CD1c-positive myeloid dendritic cell (primary cell): ENCODE results near the gene RBPMS2.
"Not testable (repeated sequence)": the region's sequence is repeated elsewhere in the genome, so short reads cannot be mapped to it uniquely, and the experiment has no call there.

Experiments used
- DNase-seq: peaks from one replicate; pipeline ENCODE4 v3.0.0-alpha.2; 2016; ENCODE audit errors: extremely low spot score

RBPMS2 gene

DNA sequence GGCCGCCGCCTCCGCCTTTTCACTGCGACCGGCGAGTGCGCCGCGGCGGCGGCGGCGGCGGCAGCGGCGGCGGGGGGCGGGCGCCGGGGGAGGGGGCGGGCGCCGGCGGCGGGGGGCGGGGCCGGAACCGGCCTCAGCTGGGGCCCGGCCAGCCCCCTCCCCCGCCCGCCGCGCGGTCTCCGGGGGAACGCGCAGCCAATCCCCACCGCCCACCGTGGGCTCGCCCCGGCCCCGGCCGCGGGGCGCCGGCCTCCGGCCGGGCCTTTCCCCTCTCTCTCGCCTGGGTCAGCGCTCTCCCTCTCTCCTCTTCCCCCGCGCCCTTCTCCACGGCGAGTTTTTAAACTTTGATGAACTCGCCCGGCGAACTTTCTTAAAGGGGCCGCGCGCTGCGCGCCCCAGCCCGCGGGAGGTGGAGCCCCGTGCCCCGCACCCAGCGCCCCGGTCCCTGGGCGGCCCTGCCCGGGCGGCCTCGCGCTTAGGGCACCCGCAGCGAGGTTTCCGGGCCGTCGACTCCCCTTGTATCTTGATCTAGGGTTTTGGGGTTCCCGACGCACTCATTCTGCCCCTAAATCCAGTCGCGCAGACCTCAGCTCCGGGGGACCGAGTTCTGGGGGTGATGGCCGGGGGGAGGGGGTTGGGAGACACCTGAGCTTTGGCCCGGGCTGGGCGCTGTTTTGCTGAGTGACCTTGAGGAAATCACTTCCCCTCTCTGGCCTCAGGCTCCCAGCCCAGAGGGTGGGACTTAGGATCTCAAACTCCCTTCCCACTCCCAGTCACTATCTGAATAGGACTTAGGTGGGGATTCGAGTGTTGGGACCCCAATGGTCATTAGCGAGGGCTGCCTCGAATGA, at the start of gene RBPMS2:
Gene RBPMS2, minus strand, starts transcription at position 39 of the 851 bp plus-strand sequence. CDS start 270 bp downstream, outside the sequence.
- DNase-seq = peak; percentile 5

DNA sequence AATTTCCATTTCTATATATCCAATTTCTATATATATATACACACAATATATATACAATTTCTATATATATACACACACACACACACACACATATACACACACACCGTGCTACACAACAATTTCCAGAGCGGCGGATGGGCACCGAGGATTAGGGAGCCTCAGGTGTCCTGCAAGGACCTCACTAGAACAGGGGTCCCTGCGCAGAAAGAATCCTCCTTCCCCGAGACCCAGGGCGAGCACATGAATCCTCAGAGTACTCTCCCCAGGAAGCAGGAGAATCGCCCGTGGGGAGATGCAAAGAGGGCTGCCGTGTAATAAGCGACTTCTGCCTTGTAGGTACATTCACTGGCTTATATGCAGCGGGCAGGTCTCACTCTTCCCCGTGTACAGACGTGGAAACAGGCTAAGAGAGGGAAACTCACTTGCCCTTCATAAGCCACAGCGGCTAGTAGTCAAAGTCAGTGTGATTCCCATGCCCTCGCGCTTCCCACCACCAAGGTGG, 49.6 kb upstream of the RBPMS2 start:
- no peak for DNase-seq

DNA sequence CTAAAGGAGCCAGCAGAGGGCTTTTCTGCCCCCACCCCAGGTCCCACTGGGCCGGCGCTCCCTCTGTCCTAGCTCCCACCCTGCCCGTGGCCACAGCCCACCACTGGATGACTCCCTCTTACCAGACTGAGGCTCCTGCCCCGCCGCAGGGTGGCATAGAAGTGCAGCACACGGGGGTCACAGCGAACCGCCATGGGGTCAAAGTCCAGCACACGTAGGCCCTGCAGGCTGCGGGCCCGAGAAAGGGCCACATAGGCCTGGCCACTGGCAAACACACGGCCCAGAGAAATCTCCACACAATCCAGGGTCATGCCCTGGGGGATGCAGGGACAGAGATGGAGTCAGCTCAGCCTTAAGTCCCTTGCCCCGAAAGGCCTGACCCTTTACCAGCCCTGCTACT, 41.1 kb upstream of the RBPMS2 start:
- no peak for DNase-seq

DNA sequence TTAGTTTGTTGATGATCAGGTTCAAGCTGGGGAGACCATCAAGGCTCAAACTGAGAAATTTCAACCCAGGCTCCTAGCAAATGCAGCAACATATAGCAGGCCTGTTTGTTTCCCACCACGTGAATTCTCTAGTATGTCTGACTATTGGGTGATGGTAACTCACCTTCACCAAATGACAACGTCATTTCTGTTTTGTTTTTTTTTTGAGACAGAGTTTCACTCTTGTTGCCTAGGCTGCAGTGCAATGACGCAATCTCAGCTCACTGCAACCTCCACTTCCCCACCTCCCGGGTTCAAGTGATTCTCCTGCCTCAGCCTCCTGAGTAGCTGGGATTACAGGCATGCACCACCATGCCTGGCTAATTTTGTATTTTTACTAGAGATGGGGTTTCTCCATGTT, 39.6 kb upstream of the RBPMS2 start:
- DNase-seq = peak; percentile 31

DNA sequence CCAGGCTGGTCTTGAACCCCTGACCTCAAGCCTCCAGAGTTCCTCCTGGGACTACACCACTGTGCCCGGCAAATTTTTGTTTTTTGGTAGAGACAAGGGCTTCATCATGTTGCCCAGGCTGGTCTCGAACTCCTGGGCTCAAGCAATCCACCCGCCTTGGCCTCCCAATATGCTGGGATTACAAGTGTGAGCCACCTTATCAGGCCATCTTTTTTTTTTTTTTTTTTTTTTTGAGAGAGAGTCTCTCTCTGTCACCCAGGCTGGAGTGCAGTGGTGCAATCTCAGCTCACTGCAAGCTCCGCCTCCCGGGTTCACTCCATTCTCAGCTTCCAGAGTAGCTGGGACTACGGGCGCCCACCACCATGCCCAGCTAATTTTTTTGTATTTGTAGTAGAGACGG, 38.9 kb upstream of the RBPMS2 start:
- not testable (repeated sequence) for DNase-seq

DNA sequence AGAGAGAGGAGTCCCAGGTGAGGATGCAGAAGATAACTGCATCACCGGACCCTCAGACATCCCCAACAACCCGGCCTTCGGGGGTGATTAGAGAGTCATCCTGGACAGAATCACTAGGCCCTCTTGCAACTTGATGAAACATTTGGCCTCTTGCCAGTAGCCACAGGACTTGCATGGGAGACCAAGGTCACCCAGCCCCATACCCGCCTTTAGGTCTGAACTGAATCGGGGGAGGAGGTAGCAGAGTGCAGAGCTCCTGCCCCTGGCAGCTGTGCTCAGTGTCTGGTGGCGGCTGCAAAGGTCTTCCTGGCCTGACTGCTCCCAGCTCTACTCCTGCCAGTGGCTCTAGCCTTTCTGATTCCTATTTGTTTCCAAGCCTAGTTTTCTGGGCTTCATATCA, 37.7 kb upstream of the RBPMS2 start:
- no peak for DNase-seq

DNA sequence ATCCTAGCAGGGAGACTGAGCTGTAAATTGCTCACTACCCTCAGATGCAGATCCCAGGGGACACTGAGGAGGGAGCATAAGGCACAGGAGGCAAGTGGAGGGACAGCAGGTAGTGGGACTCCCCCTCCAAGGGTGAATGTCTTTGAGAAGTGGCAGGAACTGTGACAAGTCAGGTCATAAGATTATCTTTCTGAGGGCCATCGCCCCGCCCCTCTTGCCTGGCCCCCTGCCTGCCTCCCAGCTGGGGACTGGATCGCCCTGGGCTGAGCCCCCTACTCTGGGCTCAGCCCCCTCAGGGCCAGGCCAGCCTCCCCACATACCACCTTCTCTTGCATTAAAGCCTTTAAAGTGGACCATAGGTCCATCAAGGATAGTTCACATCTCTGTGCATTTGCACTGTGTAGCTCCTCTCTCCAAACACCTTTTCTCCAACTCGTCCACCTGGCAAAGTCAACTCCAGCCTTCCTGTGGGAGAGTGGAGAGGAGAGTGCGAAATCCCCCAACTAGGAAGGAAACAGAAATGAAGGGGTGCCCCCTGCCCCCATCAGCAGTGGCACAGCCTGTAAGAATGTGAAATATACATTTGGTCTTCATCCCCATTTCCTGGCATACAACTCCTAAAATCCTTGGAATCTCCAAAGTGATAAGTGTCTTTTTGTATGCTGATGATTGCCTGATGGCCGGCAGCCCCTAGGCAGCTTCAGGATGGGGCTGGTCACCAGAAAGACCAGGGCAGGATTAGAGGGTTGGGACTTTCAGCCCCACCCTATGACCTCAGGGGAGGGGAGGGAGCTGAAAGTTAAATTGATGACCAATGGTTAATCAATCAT, 35.3 kb upstream of the RBPMS2 start:
- DNase-seq = no peak

DNA sequence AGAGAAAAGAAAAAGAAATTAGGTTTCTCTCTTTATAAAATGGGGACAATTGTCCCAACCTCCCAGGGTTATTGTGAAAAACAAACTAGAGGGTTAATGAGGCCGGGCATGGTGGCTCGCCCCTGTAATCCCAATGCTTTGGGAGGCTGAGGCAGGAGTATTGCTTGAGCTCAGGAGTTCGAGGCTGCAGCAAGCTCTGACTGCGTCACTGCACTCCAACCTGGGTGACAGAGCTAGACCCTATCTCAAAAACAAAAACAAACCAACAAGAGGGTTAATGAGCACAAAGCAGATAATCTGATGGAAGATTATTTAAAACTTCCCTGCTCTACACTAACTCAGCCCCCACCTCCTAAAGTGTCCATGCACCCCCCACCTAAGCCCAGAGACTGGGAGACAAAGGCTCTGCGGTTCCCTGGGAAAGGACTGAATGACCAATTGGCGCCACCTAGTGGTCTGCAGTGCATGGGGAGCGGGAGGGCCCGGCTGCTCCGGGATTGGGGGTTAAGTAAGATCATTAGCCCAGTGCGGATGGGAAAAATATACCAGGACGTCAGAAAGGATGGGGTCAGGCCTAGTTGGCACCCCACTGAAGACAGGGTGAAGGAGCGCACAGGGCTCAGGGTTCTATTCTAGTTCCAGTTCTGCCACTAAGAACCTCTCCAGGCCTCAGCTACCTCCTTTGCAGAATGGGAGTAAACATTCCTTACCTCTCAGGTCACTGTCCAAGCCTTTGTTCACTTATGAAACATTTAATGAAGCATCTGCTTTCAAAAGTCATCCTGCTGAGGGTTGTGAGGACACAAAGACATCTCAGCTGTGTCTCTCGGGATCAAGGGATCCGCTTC, 34.5 kb upstream of the RBPMS2 start:
- DNase-seq = peak; percentile 77

DNA sequence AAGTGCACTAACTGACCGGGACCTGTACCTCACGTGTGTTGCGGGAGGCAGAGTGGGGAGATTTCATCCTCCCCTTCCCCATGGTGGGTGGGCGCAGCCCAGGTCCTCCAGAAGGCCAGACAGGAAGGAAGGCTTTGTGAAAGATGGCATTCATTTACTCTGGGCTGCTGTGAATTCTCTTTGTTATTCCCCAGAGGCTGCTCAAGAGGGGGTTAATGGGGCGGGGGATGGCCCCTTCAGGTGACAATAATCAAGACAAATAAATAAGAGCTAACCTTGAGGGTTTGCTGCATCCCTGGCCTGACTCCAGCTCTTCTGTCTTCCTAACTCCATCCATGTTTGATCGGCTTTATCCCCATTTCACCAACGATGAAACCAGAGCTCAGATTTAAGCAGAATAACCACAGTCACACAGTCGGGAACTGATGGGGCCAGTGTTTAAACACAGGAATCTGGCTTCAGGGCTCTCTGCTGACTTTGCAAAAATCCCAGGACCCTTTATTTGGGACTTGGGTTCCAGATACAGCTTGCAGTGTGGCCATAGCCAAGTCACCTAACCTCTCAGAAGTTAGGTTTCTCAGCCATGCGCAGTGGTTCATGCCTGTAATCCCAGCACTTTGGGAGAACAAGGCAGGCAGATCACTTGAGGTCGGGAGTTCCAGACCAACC, 33.5 kb upstream of the RBPMS2 start:
- DNase-seq = no peak

DNA sequence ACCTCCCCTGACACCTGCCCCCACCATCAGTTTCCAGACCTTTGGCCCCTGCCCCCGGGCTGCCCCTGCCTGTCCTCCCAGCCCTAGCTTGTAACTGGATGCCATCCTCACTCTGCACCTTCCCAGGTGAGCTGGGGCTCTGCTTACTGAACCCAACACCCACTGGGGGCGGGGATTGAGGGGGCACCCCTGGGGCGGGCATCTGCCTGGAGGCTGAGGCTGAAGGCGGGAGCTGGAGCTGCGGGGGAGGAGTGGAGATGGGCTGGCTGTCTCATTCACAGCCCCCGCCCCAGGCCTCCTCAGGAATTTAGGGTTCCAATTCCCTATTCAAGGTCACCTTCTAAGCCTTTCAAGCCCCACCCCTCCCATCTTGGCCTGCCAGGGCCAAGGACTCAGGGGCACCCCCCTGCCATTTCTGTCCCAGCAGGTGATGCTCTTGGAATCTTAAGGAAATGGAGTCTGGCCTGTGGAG, 32.4 kb upstream of the RBPMS2 start:
- DNase-seq = no peak

DNA sequence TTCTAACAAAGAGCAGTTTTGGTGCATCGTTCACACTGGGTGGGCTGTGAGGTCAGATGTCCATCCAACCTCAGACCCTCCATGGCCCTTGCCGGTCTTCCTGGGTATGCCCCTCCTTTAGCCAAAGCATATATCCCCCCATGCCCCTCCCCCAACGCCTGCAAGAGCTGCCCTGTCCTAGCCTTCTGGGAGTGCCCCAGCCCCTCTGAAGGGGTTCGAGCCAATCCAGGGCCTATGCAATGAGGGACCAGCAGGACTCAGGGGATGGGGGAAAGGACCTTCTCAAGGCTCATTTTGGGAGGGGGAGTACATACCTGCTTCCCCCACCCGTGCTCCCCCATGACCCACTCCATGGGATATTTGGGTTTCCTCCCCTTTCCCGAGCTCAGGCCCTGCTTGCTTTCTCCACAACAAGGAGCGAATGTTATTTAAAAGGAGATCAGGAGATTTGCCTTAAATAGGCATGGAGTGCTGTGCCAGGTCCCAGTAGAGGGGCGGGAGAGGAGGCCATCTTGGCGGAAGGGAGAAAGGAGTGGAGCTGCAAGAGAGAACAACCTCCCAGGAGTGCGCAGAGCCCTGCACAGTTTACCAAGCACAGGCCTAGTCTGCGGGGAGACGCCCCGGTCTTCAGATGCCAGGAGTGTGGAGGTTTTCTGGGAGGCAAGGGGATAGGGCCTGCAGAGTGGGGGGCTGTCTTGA, 31.8 kb upstream of the RBPMS2 start:
- no peak for DNase-seq

DNA sequence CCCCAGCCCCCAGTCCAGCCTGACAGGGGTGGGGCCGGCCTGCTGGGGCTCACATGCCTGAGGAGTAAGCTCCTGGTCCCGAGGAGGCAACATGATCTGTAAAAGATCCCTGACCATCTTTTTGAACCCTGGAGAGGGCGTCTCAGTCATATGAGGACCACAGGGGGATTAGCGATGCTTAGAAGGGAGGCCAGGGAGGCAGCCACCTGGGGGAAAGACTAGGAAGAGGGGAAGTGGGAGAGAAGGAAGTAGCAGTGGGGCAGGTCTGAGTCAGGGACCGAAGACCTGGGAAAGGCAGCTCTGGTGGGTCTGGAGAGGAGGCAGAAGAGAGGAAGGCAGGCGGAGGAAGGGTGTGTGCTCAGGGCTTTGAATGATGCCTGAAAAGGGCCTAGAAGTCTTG, 31.1 kb upstream of the RBPMS2 start:
- DNase-seq = no peak

DNA sequence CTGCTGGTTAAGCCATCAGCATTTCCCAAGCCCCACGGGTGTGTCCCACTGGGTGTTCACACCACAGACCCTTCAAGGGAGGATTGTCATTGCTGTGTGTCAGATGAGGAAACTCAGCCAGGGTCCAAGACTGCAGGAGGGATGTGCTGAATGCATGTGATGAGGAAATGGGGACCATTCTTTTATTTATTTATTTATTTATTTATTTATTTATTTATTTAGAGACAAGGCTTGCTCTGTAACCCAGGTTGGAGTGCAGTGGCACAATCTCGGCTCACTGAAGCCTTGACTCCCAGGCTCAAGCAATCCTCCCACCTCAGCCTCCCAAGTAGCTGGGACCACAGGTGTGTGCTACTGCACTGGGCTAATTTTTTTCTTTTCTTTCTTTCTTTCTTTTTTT, 29.2 kb upstream of the RBPMS2 start:
- DNase-seq = no peak

DNA sequence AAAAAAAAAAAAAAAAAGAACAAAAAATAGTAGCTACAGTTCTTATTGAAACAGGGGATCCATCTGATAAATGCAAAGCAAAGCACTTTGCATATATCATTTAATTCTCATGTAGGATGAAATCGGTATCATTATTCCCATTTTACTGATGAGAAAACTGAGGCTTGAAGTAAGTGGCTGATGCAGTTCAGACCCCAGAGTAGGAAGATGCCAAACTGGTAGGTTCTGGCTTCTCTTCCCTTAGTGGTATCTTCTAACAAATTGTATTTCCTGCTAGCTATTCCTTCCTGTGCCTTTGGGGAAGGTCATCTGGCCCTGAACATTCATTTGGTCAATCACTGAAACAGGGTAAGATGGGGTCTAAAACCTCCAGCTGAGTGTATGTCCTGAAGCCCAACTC, 28.1 kb upstream of the RBPMS2 start:
- DNase-seq = no peak

DNA sequence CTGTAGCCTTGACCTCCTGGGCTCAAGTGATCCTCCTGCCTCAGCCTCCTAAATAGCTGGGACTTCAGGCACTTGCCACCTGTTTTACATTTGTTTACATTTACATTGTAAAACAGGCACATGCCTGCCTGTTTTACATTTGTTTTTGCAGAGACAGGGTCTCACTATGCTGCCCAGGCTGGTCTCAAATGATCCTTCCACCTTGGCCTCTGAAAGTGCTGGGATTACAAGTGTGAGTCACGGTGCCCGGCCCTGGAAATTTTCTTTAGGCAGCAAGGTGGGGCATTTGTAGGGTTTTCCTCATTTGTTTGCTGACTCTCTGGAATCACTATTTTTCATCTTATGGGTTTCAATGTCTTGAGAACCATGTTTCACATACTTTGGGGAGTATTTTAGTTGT, 25.1 kb upstream of the RBPMS2 start:
- no peak for DNase-seq

DNA sequence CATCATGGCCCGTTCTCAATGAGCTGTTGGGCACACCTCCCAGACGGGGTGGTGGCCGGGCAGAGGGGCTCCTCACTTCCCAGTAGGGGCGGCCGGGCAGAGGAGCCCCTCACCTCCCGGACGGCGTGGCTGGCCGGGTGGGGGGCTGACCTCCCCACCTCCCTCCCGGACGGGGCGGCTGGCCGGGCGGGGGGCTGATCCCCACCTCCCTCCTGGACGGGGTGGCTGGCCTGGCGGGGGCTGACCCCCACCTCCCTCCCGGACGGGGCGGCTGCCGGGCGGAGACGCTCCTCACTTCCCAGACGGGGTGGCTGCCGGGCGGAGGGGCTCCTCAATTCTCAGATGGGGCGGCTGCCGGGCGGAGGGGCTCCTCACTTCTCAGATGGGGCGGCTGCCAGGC, 23.5 kb upstream of the RBPMS2 start:
- not testable (repeated sequence) for DNase-seq

DNA sequence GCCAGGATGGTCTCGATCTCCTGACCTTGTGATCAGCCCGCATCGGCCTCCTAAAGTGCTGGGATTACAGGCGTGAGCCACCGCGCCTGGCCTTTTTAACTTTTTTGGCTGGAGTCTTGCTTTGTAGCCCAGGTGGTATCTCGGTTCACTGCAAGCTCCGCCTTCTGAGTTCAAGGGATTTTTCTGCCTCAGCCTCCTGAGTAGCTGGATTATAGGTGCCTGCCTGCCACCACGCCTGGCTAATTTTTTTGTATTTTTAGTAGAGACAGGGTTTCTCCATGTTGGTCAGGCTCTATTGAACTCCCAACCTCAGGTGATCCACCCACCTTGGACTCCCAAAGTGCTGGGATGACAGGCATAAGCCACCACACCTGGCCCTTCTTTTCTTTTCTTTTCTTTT, 20.5 kb upstream of the RBPMS2 start:
- not testable (repeated sequence) for DNase-seq

DNA sequence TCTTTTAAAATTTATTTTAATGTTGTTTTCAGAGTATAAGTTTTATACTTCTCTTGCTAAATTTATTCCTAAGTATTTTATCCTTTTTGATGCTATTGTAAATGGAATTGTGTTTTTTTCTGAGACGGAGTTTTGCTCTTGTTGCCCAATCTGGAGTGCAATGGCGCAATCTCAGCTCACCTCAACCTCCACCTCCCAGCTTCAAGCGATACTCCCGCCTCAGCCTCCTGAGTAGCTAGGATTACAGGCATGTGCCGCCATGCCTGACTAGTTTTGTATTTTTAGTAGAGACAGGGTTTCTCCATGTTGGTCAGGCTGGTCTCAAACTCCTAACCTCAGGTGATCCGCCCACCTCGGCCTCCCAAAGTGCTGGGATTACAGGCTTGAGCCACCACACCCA, 19.9 kb upstream of the RBPMS2 start:
- not testable (repeated sequence) for DNase-seq

DNA sequence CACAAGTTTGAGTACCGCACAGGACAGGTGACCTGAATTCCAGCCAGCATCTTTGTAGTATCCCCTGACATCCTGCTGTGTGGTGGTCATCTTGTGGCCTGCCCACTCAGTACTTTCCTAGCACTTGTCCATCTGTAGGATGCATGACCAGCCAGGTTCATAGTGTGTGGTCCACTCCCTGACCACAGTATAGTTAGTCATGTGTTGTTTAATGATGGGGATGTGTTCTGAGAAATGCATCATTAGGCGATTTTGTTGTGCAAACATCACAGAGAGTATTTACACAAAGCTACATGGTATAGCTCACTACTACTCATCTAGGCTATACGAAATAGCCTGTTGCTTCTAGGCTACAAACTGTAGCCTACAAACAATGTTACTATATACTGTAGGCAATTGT, 16.9 kb upstream of the RBPMS2 start:
- no peak for DNase-seq

DNA sequence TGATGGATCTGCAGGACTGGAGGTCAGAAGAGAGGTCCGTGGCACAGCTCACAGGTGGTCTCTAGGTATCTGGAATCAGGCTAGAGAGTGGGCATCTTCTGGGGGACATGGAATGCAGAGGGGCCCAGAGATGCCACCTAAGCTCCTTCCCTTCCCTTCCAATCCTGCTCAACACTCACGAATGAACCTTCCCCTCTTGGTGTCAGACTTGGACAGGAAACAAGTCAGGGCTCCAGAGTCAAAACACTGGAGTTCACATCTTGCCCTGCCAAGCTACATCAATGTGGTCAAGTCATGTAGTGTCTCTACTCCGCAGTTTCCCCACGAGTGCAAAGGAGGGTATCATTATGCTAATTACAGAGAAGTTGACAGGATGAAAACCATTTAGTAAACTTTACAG, 16.0 kb upstream of the RBPMS2 start:
- no peak for DNase-seq

DNA sequence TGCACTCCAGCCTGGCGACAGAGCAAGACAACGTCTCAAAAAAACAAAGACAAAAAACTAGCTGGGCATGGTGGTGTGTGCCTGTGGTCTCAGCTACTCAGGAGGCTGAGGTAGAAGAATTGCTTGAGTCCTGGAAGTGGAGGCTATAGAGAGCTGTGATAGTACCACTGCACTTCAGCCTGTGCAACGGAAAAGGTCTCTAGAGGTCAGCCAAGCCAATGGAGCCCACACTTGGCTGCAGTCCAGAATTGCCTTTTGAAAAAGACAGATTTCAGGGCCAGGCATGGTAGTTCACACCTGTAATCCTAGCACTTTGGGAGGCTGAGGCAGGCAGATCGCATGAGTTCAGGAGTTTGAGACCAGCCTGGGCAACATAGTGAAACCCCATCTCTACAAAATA, 8.4 kb upstream of the RBPMS2 start:
- no peak for DNase-seq
